ENCODE data around the gene NDRG3.
"Not testable (repeated sequence)": the region's sequence is repeated elsewhere in the genome, so short reads cannot be mapped to it uniquely, and the experiment has no call there.

The NDRG3 gene

DNA sequence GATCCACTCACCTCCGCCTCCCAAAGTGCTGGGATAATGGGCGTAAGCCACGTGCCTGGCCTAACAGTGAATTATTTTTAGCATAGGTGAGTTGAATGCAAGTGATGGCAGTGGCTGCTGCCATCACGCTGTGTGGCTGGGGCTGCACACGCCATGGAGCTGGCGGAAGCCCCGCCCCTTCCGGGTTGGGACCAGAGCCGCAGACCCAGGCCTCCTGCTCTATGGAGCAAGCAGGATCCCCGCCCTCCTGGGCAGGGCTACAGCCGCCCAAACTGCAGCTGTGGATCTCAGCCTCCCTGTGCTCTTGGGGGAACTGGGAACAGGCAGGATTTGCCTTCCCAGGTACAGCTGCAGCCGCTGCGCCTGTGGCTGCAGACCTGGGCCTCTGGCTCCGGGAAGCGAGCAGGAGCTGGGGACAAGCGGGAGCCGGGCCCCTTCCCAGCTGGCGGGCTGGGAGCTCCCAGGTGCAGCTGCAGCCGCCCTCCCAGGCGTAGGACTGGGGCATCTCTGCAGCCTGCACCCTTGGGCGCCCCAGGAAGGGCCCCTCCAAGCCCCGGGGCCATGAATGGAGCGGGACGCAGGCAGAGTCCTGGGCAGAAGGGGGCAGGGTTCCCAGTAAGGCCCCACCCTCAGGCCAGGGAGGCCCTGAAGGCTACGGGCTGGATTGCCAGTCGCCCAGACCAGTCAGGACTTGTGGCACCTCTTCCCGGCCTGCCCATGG lies 69.0 kb downstream of the NDRG3 start:
- no peak overlapping the region for H3K27ac ChIP-seq
- TF ChIP-seq CTCF (conservative IDR thresholded peaks at IDR 0.05) = no peak

- not testable (repeated sequence) for H3K27ac ChIP-seq
These were observed 70.3 kb downstream of the NDRG3 start for GRCh38 chr20:36675545-36675944.

DNA sequence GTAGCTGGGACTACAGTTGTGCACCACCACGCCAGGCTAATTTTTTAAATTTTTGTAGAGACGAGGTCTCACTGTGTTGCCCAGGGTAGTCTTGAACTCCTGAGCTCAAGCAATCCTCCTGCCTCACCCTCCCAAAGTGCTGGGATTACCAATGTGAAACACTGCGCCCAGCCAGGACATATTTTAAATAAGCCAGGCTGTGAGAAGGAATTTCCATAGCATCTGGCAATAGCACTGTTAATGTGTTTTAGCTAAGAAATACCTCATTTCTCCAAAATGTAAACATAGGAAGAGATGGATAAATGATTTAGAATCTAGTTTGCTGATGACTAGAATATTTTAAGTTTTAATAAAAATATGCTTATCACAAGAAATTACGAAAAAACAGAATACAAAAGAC lies 72.9 kb downstream of the NDRG3 start:
- peak overlapping the region; percentile 70 for H3K27ac ChIP-seq
- TF ChIP-seq CTCF (conservative IDR thresholded peaks at IDR 0.05) = no peak

DNA sequence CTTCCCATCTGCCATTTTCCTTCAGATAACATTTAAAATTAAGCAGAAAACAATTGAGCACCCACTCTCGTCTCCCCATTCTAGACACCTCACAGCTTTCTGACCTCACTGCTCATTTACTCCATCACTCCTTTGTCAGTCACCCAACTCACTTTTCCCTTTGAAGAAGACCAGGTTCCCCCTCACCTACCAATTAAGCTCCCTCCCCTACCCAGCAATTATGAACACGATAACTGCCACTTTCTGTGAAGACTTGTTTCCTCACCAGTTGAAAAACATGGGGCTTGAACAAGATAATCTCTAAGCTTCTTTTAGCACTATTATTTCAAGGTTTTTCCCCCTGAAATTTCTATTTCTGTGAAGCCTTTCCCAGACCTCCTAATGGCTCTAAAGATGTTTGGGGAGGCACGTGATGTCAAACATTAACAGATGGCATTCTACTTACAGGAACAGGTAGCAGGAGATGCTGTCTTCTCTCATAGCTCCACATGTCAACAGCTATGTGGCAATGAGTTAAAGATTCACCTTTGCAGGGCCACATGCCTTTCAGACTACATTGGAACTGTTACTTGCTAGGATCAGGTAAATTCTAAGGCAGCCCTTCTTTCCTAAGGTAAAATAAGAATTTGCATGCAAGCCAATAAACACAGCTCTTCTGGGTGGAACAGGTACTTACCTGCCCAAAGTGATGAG lies 75.1 kb downstream of the NDRG3 start:
- H3K27ac ChIP-seq = peak overlapping the region; percentile 70; the same call in 1 of the 2 replicates
- no peak for TF ChIP-seq CTCF (conservative IDR thresholded peaks at IDR 0.05)

GRCh38 chr20:36666181-36666740 lies 79.6 kb downstream of the NDRG3 start:
- H3K27ac ChIP-seq = no peak overlapping the region
- TF ChIP-seq CTCF (conservative IDR thresholded peaks at IDR 0.05) = peak; percentile 13

GRCh38 chr20:36663031-36663430 lies 82.9 kb downstream of the NDRG3 start:
- no peak for TF ChIP-seq CTCF (conservative IDR thresholded peaks at IDR 0.05)

GRCh38 chr20:36658300-36658699 lies 87.6 kb downstream of the NDRG3 start:
- H3K27ac ChIP-seq = no peak overlapping the region
- TF ChIP-seq CTCF (conservative IDR thresholded peaks at IDR 0.05) = no peak

More at GRCh38 chr20:36663031-36663430, 82.9 kb downstream of the NDRG3 start:
- no peak overlapping the region for H3K27ac ChIP-seq

DNA sequence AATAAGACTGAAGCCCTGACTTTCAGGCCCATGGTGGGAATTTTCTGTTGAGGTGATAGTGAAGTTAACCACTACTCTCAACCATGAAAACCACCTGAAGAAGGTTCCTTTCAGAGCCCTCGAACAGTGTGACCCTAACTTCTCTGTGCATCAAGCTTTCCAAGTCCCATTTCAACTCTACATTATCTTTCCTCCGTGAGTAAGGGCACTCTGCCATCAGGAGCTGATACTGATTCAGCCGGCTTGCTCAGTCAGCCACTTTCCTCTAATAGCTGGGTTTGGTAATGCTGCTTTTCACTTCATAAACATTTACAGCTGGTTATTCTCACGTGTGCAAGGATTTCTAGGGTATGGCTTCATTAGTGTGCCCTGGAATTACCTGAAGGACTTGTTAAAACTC lies 89.2 kb downstream of the NDRG3 start:
- TF ChIP-seq CTCF (conservative IDR thresholded peaks at IDR 0.05) = no peak
- no peak overlapping the region for H3K27ac ChIP-seq

Data from VCaP (cell line).